Prostate gland (tissue), 2 donors: ENCODE results near the gene TSPAN11.

ENCODE experiments used
- POLR2A ChIP-seq: fragments of 450-650 bp; IDR thresholded peaks from one replicate; pipeline ENCODE4 v1.6.1; 2016; ENCODE audit warnings: antibody characterized with exemption, mild to moderate bottlenecking
- POLR2AphosphoS5 ChIP-seq: sonication (generic); formaldehyde crosslinking; IDR thresholded peaks from one replicate; pipeline ENCODE4 v1.6.1; 2017; ENCODE audit warnings: antibody characterized with exemption
- TF ChIP-seq, protein P1 (sequence below), 4 experiments: fragments of 200-600 bp in 2 of 4; fragments of 450-650 bp in 2 of 4; sonication (generic) in 2 of 4; IDR thresholded peaks; 1 replicate in 3 of 4; 2 replicates in 1 of 4; pipeline ENCODE4 v1.5.1; 2016 to 2019; ENCODE audit warnings: antibody characterized with exemption in 4 of 4, mild to moderate bottlenecking in 2 of 4, moderate library complexity in 2 of 4

DNA sequence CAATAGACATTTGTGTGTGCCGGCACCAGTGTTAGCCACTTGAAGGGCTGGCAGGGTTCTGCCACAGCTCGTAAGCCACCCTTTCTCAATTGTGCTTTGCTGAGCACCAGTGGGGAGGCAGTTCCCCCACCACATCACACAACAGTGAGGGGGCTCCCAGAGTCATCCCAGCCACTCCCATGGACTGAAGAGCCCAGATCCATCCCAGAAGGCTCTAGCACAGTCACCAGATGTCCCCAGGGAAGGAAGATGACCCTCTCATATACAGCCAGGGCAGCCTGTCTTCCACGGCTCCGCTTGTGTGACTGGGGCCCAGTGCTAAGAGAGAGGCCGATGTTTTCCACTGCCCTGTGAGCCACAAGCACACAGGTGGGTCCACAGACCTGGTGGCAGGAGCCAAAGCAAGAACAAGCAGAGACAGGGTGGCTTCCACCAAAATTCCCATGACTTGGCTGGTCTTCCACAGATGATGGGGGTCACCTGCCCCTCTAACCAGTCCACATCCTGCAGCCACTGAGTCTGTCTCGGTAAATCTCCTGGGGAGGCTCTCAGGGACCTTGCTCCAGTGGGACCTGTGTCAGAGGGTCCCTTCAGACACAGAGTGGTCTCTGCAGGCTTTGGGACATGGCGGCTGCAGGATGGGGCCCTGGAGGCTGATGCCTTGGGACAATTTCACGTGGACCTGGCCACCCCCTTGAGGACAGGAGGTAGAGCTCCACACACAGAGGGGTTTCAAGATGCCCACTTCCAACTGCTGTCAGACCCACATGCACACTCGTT is 75.2 kb downstream of the TSPAN11 start:
- TF ChIP-seq, protein P1, sequence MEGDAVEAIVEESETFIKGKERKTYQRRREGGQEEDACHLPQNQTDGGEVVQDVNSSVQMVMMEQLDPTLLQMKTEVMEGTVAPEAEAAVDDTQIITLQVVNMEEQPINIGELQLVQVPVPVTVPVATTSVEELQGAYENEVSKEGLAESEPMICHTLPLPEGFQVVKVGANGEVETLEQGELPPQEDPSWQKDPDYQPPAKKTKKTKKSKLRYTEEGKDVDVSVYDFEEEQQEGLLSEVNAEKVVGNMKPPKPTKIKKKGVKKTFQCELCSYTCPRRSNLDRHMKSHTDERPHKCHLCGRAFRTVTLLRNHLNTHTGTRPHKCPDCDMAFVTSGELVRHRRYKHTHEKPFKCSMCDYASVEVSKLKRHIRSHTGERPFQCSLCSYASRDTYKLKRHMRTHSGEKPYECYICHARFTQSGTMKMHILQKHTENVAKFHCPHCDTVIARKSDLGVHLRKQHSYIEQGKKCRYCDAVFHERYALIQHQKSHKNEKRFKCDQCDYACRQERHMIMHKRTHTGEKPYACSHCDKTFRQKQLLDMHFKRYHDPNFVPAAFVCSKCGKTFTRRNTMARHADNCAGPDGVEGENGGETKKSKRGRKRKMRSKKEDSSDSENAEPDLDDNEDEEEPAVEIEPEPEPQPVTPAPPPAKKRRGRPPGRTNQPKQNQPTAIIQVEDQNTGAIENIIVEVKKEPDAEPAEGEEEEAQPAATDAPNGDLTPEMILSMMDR (IDR thresholded peaks at IDR 0.05) = no peak
- TF ChIP-seq POLR2AphosphoS5 = no peak
- TF ChIP-seq POLR2A = no peak
